GM19452 (cell line): Measurements from ENCODE around the gene ANAPC5.
"Not testable (repeated sequence)": the region's sequence is repeated elsewhere in the genome, so short reads cannot be mapped to it uniquely, and the experiment has no call there.

Experiments used
- ATAC-seq: cut with Tn5 transposase; IDR thresholded peaks from one replicate; pipeline ENCODE4 v1.9.1; 2021; ENCODE audit not compliant: unreplicated experiment

ANAPC5 gene

GRCh38 chr12:121288158-121288845, 63.9 kb downstream of the ANAPC5 start:
- no peak for ATAC-seq

- ATAC-seq = no peak
Measured at GRCh38 chr12:121287267-121287954, 64.8 kb downstream of the ANAPC5 start.

DNA sequence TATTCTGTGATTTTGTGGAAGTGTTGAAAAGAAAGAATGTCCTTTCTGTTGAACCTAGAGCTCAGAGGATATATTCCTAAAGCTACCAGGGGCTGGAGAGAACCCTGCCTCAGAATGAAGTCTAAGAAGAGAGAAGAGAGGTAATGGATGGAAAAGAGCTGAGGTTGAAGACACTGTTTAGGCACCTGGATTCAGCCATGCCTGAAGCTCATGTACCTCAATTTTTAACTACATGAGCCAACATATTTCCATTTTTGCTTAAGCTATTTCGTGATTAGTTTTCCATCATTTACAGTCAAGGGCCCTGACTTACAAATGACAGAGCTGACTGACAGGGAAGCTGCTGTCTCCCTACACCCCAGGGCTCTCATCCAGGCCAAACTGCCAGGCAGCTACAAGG, 66.4 kb downstream of the ANAPC5 start:
- ATAC-seq = no peak

DNA sequence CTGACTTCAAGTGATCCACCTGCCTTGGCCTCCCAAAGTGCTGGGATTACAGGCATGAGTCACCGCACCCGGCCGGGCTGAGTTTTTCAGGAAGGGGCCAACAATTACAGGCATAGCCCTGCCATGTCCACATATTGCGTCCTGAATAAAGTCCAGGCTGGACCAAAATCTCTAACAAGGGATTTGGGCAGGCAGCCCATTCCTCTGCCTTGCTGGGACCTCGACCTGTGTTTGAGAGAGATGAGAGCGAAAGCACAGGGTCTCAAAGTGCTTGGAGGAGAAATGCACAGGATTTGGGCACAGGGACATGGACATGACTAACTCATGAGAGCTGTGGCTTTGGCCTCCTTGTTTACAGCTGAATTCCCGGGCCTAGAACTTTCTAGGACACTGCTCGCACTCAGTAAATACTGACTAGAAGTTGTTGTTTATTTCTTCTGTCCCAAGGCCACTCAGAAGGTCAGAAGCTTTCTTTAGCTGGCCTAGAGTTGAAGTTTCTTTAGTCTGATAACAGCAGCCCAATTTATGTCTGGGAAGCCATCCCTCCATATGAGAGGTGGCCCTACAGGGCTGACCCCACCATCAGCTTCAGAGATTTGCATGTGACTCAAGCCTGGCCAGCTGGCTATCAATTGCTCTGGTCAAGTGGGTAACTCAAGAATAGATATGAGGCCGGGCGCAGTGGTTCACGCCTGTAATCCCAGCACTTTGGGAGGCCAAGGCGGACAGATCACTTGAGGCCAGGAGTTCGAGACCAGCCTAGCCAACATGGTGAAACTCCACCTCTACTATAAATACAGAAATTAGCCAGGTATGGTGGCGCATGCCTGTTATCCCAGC, 67.4 kb downstream of the ANAPC5 start:
- no peak for ATAC-seq

- ATAC-seq = no peak
Measured at GRCh38 chr12:121283841-121284240, 68.4 kb downstream of the ANAPC5 start.

- no peak for ATAC-seq
Measured at GRCh38 chr12:121283388-121283787, 68.8 kb downstream of the ANAPC5 start.

DNA sequence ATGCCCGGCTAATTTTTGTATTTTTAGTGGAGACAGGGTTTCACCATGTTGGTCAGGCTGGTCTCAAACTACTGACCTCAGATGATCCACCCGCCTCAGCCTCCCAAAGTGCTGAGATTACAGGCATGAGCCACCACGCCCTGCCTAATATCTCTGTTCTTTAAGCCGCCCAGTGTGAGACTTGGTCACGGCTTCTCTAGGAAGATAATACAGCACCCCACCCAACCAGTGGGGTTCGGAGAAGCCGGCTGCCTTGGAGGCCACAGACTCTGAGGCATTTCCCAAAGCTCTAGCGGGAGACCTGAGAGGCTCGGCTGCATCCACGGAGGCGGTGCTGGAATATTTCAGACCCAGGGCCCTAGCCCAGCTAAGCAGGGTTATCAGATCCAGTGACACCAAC, 69.3 kb downstream of the ANAPC5 start:
- ATAC-seq = not testable (repeated sequence)

GRCh38 chr12:121282072-121282742, 70.0 kb downstream of the ANAPC5 start:
- no peak for ATAC-seq

DNA sequence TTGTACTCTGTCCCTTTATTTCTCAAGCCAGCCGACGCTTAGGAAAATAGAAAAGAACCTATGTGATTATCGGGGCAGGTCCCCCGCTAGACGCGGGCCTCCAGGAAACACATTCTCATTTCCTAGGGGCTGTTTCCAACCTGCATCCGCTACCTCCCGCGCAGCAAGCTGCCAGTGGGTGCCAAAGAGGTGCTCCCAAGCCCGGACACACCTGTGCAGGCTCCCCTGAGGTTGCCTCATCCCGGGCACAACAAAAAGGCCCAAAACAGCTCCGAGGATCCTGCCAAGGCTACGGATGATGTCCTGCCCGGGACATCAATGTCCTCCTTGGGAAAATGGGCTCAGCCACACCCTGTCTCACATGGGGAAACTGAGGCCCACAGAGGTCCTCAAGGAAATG, 71.1 kb downstream of the ANAPC5 start:
- ATAC-seq = not testable (repeated sequence)

DNA sequence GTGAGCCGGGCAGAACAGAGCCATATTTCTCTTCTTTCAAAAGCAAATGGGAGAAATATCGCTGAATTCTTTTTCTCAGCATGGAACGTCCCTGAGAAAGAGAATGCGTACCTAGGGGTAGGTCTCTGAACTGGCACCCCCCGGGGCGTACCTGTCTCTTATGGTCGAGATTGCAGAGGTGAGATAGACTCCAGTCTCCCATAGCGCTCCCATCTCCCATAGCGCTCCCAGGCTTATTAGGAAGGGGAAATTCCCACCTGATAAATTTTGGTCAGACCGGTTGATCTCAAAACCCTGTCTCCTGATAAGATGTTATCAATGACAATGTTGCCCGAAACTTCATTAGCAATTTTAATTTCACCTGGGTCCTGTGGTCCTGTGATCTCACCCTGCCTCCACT, 71.7 kb downstream of the ANAPC5 start:
- not testable (repeated sequence) for ATAC-seq

GRCh38 chr12:121279507-121279915, 72.7 kb downstream of the ANAPC5 start:
- no peak for ATAC-seq

GRCh38 chr12:121279071-121279375, 73.2 kb downstream of the ANAPC5 start:
- no peak for ATAC-seq

GRCh38 chr12:121278169-121279070, 73.8 kb downstream of the ANAPC5 start:
- ATAC-seq = no peak

- ATAC-seq = no peak
Measured at GRCh38 chr12:121277374-121277759, 74.8 kb downstream of the ANAPC5 start.

DNA sequence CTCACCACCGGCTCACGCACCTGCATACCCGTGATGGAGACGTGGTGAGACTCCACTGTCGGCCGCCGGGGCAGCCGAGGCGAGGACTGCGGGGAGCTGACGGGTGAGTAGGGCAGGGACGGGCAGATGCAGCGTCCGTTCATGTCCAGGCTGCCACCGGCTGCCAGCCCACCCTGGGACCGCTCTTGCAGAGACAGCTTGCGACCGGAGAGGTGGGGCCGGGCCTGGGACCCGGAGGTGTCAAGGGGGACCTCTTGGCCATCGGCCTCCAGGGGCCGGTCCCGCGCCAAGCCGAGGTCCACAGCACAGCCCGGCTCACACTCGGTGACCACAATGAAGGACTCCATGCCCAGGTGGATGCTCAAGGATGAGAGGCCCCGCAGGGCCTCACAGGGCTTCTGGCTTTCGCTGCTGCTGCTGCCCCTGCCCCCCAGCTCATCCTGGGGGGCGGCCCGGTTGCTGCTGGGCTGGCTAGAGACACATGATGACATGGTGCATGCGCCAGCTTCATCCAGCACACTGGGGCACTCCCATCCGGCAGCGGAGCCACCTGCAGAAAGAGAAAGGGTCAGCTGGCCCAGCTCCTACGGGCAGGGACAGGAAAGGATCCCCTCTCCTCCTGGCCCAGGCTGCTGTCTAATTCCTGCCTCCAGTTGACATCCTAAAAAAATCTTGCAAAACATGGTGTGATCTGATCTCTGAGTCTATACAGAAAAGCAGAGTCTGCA, 78.0 kb downstream of the ANAPC5 start:
- ATAC-seq = no peak

GRCh38 chr12:121273364-121273896, 78.8 kb downstream of the ANAPC5 start:
- no peak for ATAC-seq

GRCh38 chr12:121267822-121268221, 84.4 kb downstream of the ANAPC5 start:
- ATAC-seq = no peak

GRCh38 chr12:121264951-121265515, 87.2 kb downstream of the ANAPC5 start:
- ATAC-seq = no peak

- no peak for ATAC-seq
Measured at GRCh38 chr12:121264135-121264534, 88.1 kb downstream of the ANAPC5 start.
